ENCODE results near the gene GABRR3.

Gene GABRR3

GRCh38 chr3:97939401-97939800 is 95.7 kb downstream of the GABRR3 start:
- no peak for DNase-seq (ENCODE audit: low read depth)
- H3K4me3 ChIP-seq (ENCODE audit: low read length) = no peak overlapping the region
- TF ChIP-seq CTCF (conservative IDR thresholded peaks at IDR 0.05; ENCODE audit: low read length) = no peak

DNA sequence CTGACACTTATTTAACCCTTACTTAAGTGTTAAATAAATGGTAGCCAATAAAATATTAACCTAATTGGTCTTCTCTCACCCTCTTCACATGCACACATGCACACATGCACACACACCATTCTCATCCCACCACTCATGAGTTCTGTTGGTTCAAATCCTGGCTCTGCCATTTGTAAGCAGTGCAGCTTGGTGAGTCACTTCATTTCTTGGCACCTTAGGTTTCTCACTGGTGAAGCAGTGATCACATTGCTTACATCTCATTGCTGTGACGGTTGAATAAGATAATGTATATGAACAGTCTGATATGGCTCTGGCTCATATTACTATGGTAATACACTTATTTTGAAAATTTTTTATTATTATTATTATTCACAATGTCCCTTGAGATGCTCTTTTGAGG is 96.7 kb downstream of the GABRR3 start:
- TF ChIP-seq CTCF (conservative IDR thresholded peaks at IDR 0.05; ENCODE audit: low read length) = no peak
- DNase-seq (ENCODE audit: low read depth) = no peak

DNA sequence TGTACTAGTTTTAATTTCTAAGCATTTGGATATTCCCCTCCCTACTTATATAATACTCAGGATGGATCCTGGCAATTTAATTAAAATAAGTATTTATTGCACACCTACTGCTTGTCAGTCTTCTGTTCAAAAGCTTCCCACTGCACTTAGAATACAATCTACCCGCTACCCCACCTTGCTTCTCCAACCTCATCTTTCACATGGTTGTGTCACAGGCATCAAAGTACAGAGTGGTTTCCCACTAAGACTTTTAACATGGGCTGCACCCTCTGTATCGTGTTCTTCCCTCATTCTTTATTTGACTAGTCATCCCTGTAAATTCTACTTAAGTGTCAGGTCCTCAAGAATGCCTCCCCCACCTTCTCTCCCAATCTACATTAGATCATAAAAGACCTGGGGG is 97.9 kb downstream of the GABRR3 start:
- H3K4me3 ChIP-seq (ENCODE audit: low read length) = no peak overlapping the region
- no peak for DNase-seq (ENCODE audit: low read depth)
- no peak for TF ChIP-seq CTCF (conservative IDR thresholded peaks at IDR 0.05; ENCODE audit: low read length)

More for the DNA sequence above, 96.7 kb downstream of the GABRR3 start:
- H3K4me3 ChIP-seq (ENCODE audit: low read length) = no peak overlapping the region

DNA sequence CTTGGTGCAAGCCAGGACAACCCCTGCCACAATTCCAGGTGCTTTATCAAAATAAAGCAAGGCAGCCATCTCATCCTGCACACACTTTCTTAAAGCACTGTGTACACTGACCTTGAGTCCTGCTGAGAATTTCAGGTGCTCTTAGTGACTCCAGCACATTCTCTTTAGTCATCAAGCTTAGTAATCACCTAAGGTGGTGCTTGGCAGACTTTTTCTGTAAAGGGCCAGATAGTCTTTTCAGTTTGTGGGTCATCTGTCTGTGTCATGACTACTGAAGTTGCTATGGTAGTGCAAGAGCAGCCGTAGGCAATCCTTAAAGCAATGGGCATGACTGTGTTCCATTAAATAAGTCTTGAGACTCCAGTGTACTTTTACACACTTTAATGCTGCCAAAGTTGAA is 99.3 kb downstream of the GABRR3 start:
- no peak for TF ChIP-seq CTCF (conservative IDR thresholded peaks at IDR 0.05; ENCODE audit: low read length)
- no peak for DNase-seq (ENCODE audit: low read depth)

More for the DNA sequence above, 99.3 kb downstream of the GABRR3 start:
- H3K4me3 ChIP-seq (ENCODE audit: low read length) = no peak overlapping the region
